IMR-90 (cell line): Measurements from ENCODE around the gene LBP. TPM values are rescaled to one million over a fixed set of nuclear protein-coding genes. Genes with fewer than 3 reads are reported as not detected.

Experiments
- ATAC-seq: fragments of 200-7000 bp; cut with Tn5 transposase; 2 replicates; pipeline ENCODE4 v1.9.1; 2020; ENCODE audit warnings: low read depth, mild to moderate bottlenecking, moderate library complexity
- BruUV-seq: library from RNA; stranded (reverse); fragments of 400-500 nt; replicated peaks from 2 replicates; lab custom pipeline; 2021; lab: Mats Ljungman, UMichigan
- CTCF ChIA-PET: fragments of 300-600 bp; formaldehyde crosslinking; extraction: SDS; loops from one replicate; lab custom pipeline; 2021; ENCODE audit warnings: antibody characterized with exemption; lab: Yijun Ruan, JAX
- POLR2A ChIA-PET: fragments of 300-600 bp; sonication (Branson Sonifier 250); formaldehyde crosslinking; loops from one replicate; lab custom pipeline; 2022; ENCODE audit warnings: antibody characterized with exemption; ENCODE audit not compliant: unreplicated experiment; lab: Charles Lee
- DNase-seq: peaks from one replicate; pipeline ENCODE4 v3.0.0; 2013
- H2AFZ ChIP-seq: replicated peaks from 2 replicates; pipeline ENCODE3; 2013; ENCODE audit warnings: low read length, mild to moderate bottlenecking; ENCODE audit not compliant: poor library complexity
- H2AK5ac ChIP-seq: 2 replicates; pipeline ENCODE4 v1.6.1; 2013; ENCODE audit warnings: low read depth, low read length, inconsistent platforms
- H2AK9ac ChIP-seq: replicated peaks from 2 replicates; pipeline ENCODE3; 2013; ENCODE audit warnings: mild to moderate bottlenecking, low read depth, low read length, moderate library complexity; ENCODE audit not compliant: poor library complexity
- H2BK120ac ChIP-seq: 2 replicates; pipeline ENCODE4 v1.6.1; 2013; ENCODE audit warnings: low read depth, low read length, inconsistent platforms
- H2BK15ac ChIP-seq: 3 replicates; pipeline ENCODE4 v1.6.1; 2013; ENCODE audit warnings: low read depth, low read length, inconsistent platforms
- H2BK20ac ChIP-seq: 2 replicates; pipeline ENCODE4 v1.6.1; 2013; ENCODE audit warnings: low read depth, mild to moderate bottlenecking, inconsistent platforms, low read length, moderate library complexity
- H2BK5ac ChIP-seq: 2 replicates; pipeline ENCODE4 v1.6.1; 2013; ENCODE audit warnings: mild to moderate bottlenecking, low read depth, low read length, inconsistent platforms; ENCODE audit not compliant: poor library complexity, severe bottlenecking
- H3K14ac ChIP-seq: replicated peaks from 2 replicates; pipeline ENCODE4 v1.6.1; 2013; ENCODE audit warnings: low read depth, low read length, inconsistent platforms
- H3K18ac ChIP-seq: 2 replicates; pipeline ENCODE4 v1.6.1; 2013; ENCODE audit warnings: low read depth, low read length, control low read depth
- H3K23ac ChIP-seq: 2 replicates; pipeline ENCODE4 v1.6.1; 2013; ENCODE audit warnings: low read depth, low read length, inconsistent platforms
- H3K27ac ChIP-seq: 2 replicates; pipeline ENCODE4 v1.5.1; 2013; ENCODE audit warnings: mild to moderate bottlenecking, control low read depth, low read length; ENCODE audit not compliant: insufficient read depth
- H3K27me3 ChIP-seq: 2 replicates; pipeline ENCODE4 v1.6.1; 2013; ENCODE audit warnings: low read length; ENCODE audit not compliant: control insufficient read depth, insufficient read depth
- H3K36me3 ChIP-seq: 2 replicates; pipeline ENCODE4 v1.6.1; 2013; ENCODE audit warnings: low read length, mixed read lengths; ENCODE audit not compliant: control insufficient read depth, insufficient read depth
- H3K4ac ChIP-seq: 2 replicates; pipeline ENCODE4 v1.6.1; 2013; ENCODE audit warnings: low read depth, low read length, inconsistent platforms
- H3K4me1 ChIP-seq: 2 replicates; pipeline ENCODE4 v1.6.1; 2013; ENCODE audit warnings: low read length, mixed read lengths; ENCODE audit not compliant: control insufficient read depth, insufficient read depth
- H3K4me2 ChIP-seq: 2 replicates; pipeline ENCODE4 v1.6.1; 2013; ENCODE audit warnings: low read depth, mild to moderate bottlenecking, control low read depth, low read length, moderate library complexity
- H3K4me3 ChIP-seq: 2 replicates; pipeline ENCODE4 v1.5.1; 2013; ENCODE audit warnings: low read depth, mild to moderate bottlenecking, control low read depth, low read length, moderate library complexity; ENCODE audit not compliant: insufficient read depth
- H3K56ac ChIP-seq: 2 replicates; pipeline ENCODE4 v1.6.1; 2013; ENCODE audit warnings: low read length, inconsistent platforms; ENCODE audit not compliant: insufficient read depth; ENCODE audit errors: extremely low read depth
- H3K79me1 ChIP-seq, 2 experiments: 2 replicates each; pipeline ENCODE4 v1.6.1; 2013; ENCODE audit warnings: low read length in 2 of 2, inconsistent platforms in 1 of 2, low read depth in 1 of 2
- H3K9ac ChIP-seq: 2 replicates; pipeline ENCODE4 v1.6.1; 2013; ENCODE audit warnings: low read depth, low read length, control low read depth
- H3K9me1 ChIP-seq: 2 replicates; pipeline ENCODE4 v1.6.1; 2013; ENCODE audit warnings: low read length, inconsistent platforms; ENCODE audit not compliant: insufficient read depth
- H3K9me3 ChIP-seq: 2 replicates; pipeline ENCODE4 v1.6.1; 2013; ENCODE audit warnings: low read length; ENCODE audit not compliant: control insufficient read depth, insufficient read depth
- H4K20me1 ChIP-seq: 2 replicates; pipeline ENCODE4 v1.6.1; 2013; ENCODE audit warnings: low read length, inconsistent platforms; ENCODE audit not compliant: insufficient read depth
- H4K5ac ChIP-seq: 2 replicates; pipeline ENCODE4 v1.6.1; 2013; ENCODE audit warnings: mild to moderate bottlenecking, low read depth, low read length, control low read depth
- H4K8ac ChIP-seq, 2 experiments: 2 replicates each; pipeline ENCODE4 v1.6.1; 2013; ENCODE audit warnings: low read depth in 2 of 2, low read length in 2 of 2, control low read depth in 1 of 2, inconsistent platforms in 1 of 2
- H4K91ac ChIP-seq: 2 replicates; pipeline ENCODE4 v1.6.1; 2013; ENCODE audit warnings: low read depth, low read length, inconsistent platforms; ENCODE audit not compliant: insufficient read depth
- BHLHE40 ChIP-seq: fragments of 150-350 bp; IDR thresholded peaks from 2 replicates; pipeline ENCODE4 v1.6.1; 2016; ENCODE audit warnings: mild to moderate bottlenecking, low read depth, low read length
- CEBPB ChIP-seq: IDR thresholded peaks from 2 replicates; pipeline ENCODE4 v1.6.1; 2012; ENCODE audit warnings: low read depth, low read length, improper control_type of control experiment
- CHD1 ChIP-seq: IDR thresholded peaks from 2 replicates; pipeline ENCODE4 v1.6.1; 2012; ENCODE audit warnings: low read depth, low read length, improper control_type of control experiment
- MAFK ChIP-seq: IDR thresholded peaks from 2 replicates; pipeline ENCODE4 v1.6.1; 2012; ENCODE audit warnings: low read depth, low read length, improper control_type of control experiment
- MAZ ChIP-seq: IDR thresholded peaks from 2 replicates; pipeline ENCODE4 v1.6.1; 2012; ENCODE audit warnings: low read depth, mild to moderate bottlenecking, low read length, improper control_type of control experiment, moderate library complexity, borderline replicate concordance
- MXI1 ChIP-seq: IDR thresholded peaks from 2 replicates; pipeline ENCODE4 v1.6.1; 2012; ENCODE audit warnings: low read depth, mild to moderate bottlenecking, low read length, moderate library complexity, borderline replicate concordance
- NFE2L2 ChIP-seq: fragments of 150-350 bp; IDR thresholded peaks from 2 replicates; pipeline ENCODE4 v1.6.1; 2016; ENCODE audit warnings: low read depth, mild to moderate bottlenecking, low read length
- POLR2A ChIP-seq: IDR thresholded peaks from 2 replicates; pipeline ENCODE4 v1.6.1; 2012; ENCODE audit warnings: mild to moderate bottlenecking, low read depth, low read length
- RAD21 ChIP-seq: IDR thresholded peaks from 2 replicates; pipeline ENCODE4 v1.6.1; 2012; ENCODE audit warnings: low read length, improper control_type of control experiment
- RCOR1 ChIP-seq: IDR thresholded peaks from 2 replicates; pipeline ENCODE4 v1.6.1; 2012; ENCODE audit warnings: mild to moderate bottlenecking, low read length, improper control_type of control experiment; ENCODE audit not compliant: insufficient replicate concordance
- RFX5 ChIP-seq: IDR thresholded peaks from 2 replicates; pipeline ENCODE4 v1.8.0; 2012; ENCODE audit warnings: low read depth, mild to moderate bottlenecking, low read length, moderate library complexity
- WGBS, 2 experiments: methylation state at CpG; one replicate each; pipeline versions ENCODE4 v1.1.5 to v1.1.7; 2013; ENCODE audit warnings: missing lambda C conversion rate in 2 of 2; ENCODE audit not compliant: insufficient read length in 1 of 2; ENCODE audit errors: extremely low coverage in 2 of 2; 5-methylcytosine and 5-hydroxymethylcytosine counted together
- dilution Hi-C: fragments of 300-500 bp; cut with HindIII; formaldehyde crosslinking; loops from one replicate; pipeline ENCODE4 v1.14.3; 2018; ENCODE audit warnings: low sequenced_read_pairs; ENCODE audit not compliant: unreplicated experiment
- in situ Hi-C: fragments of 300-500 bp; cut with MboI; formaldehyde crosslinking; loops from 3 replicates; pipeline ENCODE4 v1.14.3; 2019; ENCODE audit warnings: low sequenced_read_pairs, inconsistent platforms, mixed read lengths
- intact Hi-C: fragments of 100-400 bp; cut with micrococcal nuclease; formaldehyde crosslinking; loops from 2 replicates; pipeline ENCODE4 v1.10.0; 2022
- polyA plus RNA-seq, 3 experiments: library from polyadenylated mRNA; depleted of rRNA; stranded (reverse); fragments of >200 nt; gene quantifications; 2 replicates each; pipeline ENCODE4 v1.2.3, GENCODE V29; 2012; ENCODE audit warnings: low replicate concordance in 1 of 3
- total RNA-seq: library from RNA; depleted of rRNA; stranded (reverse); fragments of >200 nt; gene quantifications from 2 replicates; pipeline ENCODE4 v1.2.3, GENCODE V29; 2012
- TF ChIP-seq, protein P1 (sequence below): conservative IDR thresholded peaks from 2 replicates; pipeline ENCODE4 v1.5.1; 2012; ENCODE audit warnings: mild to moderate bottlenecking, low read depth, low read length, improper control_type of control experiment
- TF ChIP-seq, protein P2 (sequence below): fragments of 150-350 bp; IDR thresholded peaks from 2 replicates; pipeline ENCODE4 v1.6.1; 2017; ENCODE audit warnings: mild to moderate bottlenecking, antibody characterized with exemption, low read length, low read depth

Gene LBP
- total and polyA plus RNA-seq, 2 of the 4 experiments (the other 2 are of a cell fraction) = not detected

DNA sequence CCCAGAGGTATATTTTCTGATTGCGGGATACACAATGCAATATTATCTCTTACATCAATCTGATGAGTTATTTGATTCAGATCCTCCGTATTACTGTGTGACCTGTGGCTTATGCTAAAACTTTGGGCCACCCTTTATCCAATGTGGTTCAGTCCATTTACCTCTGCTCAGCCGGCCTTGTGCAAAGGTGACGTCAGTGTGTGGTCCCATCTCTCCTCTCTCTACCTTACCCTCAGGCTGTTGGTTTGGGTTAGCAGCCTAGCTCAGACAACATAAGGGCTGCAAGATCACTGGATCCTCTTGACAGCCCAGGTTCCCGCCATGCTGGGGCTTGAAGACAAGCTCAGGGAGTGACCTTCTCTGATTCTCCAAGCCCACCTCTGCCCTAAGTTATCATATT lies 55.8 kb downstream of the LBP start:
- ChIA-PET CTCF (no interaction called here), POLR2A (no interaction called here)
- Histone ChIP-seq H4K20me1 (no peaks in the 10 kb centered on the region), H3K4me2 (no peak overlapping the region), H3K18ac (no peak overlapping the region), H3K9me3 (peaks cover 2% of the 10 kb centered on the region; the same call in 1 of the 2 replicates), H3K79me1 (no peaks in the 10 kb centered on the region), H3K36me3 (no peaks in the 10 kb centered on the region), H2AK5ac (no peak overlapping the region), H4K8ac (no peak overlapping the region), H2BK20ac (no peak overlapping the region), H3K27me3 (peaks cover 7% of the 10 kb centered on the region; the same call in 1 of the 2 replicates), H3K4me3 (no peak overlapping the region), H2BK120ac (no peak overlapping the region), H3K56ac (no peak overlapping the region), H2BK5ac (no peak overlapping the region), H3K4me1 (no peaks in the 10 kb centered on the region), H3K9me1 (0 out of 2 replicates have a peak, but pooled peaks cover 4% of the 10 kb centered on the region), H2BK15ac (no peak overlapping the region), H3K27ac (no peak overlapping the region), H3K9ac (no peak overlapping the region), H4K91ac (no peak overlapping the region), H2AFZ (no peak overlapping the region), H4K5ac (no peak overlapping the region), H3K4ac (no peak overlapping the region), H2AK9ac (no peak overlapping the region), H3K14ac (no peak overlapping the region), H3K23ac (no peak overlapping the region)
- in situ Hi-C loops = no loop called here
- 93% methylated on average over 3 of the region's 5 CpGs; no CpG with 5 or more reads in 1 of the 2 experiments for WGBS, 2 experiments
- DNase-seq (no peak), ATAC-seq (no peak)
- dilution Hi-C loops = no loop called here
- TF ChIP-seq NFE2L2 = no peak
- no peak for TF ChIP-seq POLR2A
- TF ChIP-seq, protein P1, sequence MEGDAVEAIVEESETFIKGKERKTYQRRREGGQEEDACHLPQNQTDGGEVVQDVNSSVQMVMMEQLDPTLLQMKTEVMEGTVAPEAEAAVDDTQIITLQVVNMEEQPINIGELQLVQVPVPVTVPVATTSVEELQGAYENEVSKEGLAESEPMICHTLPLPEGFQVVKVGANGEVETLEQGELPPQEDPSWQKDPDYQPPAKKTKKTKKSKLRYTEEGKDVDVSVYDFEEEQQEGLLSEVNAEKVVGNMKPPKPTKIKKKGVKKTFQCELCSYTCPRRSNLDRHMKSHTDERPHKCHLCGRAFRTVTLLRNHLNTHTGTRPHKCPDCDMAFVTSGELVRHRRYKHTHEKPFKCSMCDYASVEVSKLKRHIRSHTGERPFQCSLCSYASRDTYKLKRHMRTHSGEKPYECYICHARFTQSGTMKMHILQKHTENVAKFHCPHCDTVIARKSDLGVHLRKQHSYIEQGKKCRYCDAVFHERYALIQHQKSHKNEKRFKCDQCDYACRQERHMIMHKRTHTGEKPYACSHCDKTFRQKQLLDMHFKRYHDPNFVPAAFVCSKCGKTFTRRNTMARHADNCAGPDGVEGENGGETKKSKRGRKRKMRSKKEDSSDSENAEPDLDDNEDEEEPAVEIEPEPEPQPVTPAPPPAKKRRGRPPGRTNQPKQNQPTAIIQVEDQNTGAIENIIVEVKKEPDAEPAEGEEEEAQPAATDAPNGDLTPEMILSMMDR = no peak
- no peak for TF ChIP-seq MAZ
- TF ChIP-seq CHD1 = no peak
- TF ChIP-seq, protein P2, sequence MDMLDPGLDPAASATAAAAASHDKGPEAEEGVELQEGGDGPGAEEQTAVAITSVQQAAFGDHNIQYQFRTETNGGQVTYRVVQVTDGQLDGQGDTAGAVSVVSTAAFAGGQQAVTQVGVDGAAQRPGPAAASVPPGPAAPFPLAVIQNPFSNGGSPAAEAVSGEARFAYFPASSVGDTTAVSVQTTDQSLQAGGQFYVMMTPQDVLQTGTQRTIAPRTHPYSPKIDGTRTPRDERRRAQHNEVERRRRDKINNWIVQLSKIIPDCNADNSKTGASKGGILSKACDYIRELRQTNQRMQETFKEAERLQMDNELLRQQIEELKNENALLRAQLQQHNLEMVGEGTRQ = no peak
- no peak for TF ChIP-seq BHLHE40
- TF ChIP-seq RFX5 = no peak
- TF ChIP-seq MXI1 = no peak
- no peak for TF ChIP-seq MAFK
- no peak for TF ChIP-seq RAD21
- TF ChIP-seq CEBPB = no peak
- TF ChIP-seq RCOR1 = no peak
- intact Hi-C loops = no loop called here
- BruUV-seq = no TSS peak
